ENCODE results near the gene FUZ. TPM values are rescaled to one million over a fixed set of nuclear protein-coding genes. Genes with fewer than 3 reads are reported as not detected.
A peak's percentile ranks its signal among the peaks of the same experiment; 100 is the strongest.

FUZ gene
- total RNA-seq, 4 donors from 2014 or later, result 14.8 to 23.0 (median 20.1) TPM

DNA sequence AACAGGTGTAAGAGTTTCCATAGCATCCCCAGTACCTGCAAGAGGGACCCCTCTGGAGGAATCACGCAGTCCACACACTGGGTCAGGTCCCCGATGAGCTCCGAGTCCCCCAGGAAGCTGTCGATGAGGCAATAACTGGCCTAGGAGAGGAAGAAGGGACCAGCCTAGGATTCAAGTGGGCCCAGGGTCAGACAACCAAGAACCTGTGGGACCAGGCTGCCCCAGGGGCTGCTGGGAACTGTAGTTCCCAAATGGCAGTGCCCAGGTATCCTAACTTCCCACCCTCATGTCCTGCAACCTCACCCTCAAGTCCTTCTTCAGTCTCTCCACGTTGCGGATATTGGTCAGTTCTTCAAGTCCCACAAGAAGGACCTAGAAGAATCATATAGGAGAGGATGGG lies 1.8 kb downstream of the FUZ start:
- 90% methylated on average over 5 of the region's 6 CpGs; no CpG with 5 or more reads in 1 of the 2 donors for WGBS, 2 donors (ENCODE audit: low coverage in 1 of 2)
- Histone ChIP-seq H3K9me3 (no peaks in the 10 kb centered on the region), H3K27me3 (no peaks in the 10 kb centered on the region), H3K36me3 (peaks cover 0 to 15% of the 10 kb centered on the region in 2 donors), H3K4me1 (peaks cover 0 to 52% (median 11%) of the 10 kb centered on the region in 3 donors), H3K27ac (peak overlapping the region in 1 of 4 donors; percentile 11), H3K4me3 (no peak overlapping the region)
- TF ChIP-seq, protein P1, sequence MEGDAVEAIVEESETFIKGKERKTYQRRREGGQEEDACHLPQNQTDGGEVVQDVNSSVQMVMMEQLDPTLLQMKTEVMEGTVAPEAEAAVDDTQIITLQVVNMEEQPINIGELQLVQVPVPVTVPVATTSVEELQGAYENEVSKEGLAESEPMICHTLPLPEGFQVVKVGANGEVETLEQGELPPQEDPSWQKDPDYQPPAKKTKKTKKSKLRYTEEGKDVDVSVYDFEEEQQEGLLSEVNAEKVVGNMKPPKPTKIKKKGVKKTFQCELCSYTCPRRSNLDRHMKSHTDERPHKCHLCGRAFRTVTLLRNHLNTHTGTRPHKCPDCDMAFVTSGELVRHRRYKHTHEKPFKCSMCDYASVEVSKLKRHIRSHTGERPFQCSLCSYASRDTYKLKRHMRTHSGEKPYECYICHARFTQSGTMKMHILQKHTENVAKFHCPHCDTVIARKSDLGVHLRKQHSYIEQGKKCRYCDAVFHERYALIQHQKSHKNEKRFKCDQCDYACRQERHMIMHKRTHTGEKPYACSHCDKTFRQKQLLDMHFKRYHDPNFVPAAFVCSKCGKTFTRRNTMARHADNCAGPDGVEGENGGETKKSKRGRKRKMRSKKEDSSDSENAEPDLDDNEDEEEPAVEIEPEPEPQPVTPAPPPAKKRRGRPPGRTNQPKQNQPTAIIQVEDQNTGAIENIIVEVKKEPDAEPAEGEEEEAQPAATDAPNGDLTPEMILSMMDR (IDR thresholded peaks at IDR 0.05), result no peak
- no peak for TF ChIP-seq EP300 (IDR thresholded peaks at IDR 0.05)
- TF ChIP-seq POLR2AphosphoS5 (IDR thresholded peaks at IDR 0.05), result no peak
- TF ChIP-seq POLR2A (IDR thresholded peaks at IDR 0.05), result no peak
- no peak for ATAC-seq

DNA sequence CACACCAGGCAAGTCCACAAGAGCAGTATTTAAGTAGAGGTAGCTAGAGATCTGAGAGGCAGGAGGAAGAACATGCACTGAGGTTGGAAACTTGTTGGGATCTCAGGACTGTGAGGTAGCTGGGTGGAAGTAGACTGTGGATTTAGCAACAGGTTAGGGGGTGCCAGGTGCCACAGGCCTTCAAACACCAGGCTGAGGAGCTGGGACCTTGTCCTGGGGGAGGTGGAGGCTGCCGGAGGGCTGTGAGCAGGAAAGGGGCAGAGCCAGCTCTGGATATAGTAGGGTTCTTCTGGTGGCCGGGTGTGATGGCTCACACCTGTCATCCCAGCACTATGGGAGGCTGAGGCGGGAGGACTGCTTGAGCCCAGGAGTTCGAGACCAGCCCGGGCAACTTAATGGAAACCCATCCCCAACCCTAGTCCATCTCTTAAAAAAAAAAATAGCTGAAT lies 3.1 kb downstream of the FUZ start:
- Histone ChIP-seq H3K36me3 (peaks cover 0 to 29% of the 10 kb centered on the region in 2 donors), H3K27me3 (no peaks in the 10 kb centered on the region), H3K4me1 (peaks cover 0 to 51% (median 11%) of the 10 kb centered on the region in 3 donors), H3K4me3 (peak overlapping the region; percentile 68 to 80), H3K27ac (peak overlapping the region; percentile 55 to 92 (median 86)), H3K9me3 (no peaks in the 10 kb centered on the region)
- WGBS, 2 donors (ENCODE audit: low coverage in 1 of 2), result no CpG with 5 or more reads among the region's 5 CpGs
- TF ChIP-seq, protein P1 (IDR thresholded peaks at IDR 0.05), result no peak
- TF ChIP-seq EP300 (IDR thresholded peaks at IDR 0.05) (no peak), POLR2A (IDR thresholded peaks at IDR 0.05) (no peak), POLR2AphosphoS5 (IDR thresholded peaks at IDR 0.05) (no peak)
- no peak for ATAC-seq

DNA sequence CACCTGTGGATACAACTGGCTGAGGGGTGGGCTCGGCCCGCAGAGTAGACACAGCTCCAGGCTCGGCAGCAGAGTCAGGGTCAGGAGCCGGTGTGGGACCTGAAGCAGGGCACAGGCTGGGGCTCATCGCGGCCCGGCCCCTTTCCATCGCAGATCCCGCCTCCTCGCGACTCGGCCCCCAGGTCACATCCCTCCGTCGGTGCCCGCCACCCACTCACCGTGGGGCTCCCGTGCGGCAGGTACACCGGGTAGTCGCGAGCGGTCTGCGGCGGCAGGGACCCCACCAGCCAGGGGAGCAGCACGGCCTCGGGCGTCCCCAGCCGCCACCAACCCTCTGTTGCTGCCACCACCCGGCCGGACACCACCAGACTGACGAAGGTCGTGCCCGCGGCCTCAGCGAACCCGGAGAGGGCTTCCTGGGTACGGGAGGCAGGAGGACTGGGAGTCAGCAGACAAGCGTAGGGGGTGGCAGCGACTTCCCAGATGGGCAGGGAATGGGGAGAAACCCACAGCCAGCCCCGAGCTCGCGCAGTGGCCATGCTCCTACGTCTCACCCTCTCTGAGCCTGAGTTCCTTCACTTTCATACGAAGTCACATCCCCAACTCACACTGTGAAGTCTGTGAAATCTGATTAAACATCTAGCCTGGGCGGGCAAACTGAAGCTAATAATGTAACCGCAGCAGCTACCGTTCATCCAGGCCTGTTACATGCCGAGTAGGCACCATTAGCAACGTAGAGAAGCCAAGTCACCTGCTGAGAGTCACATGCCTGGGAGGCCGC lies 3.7 kb downstream of the FUZ start:
- WGBS, 2 donors (ENCODE audit: low coverage in 1 of 2), result 3 to 4% methylated on average over 7 to 8 of the region's 50 CpGs
- H3K4me3 ChIP-seq, result peak overlapping the region; percentile 68 to 80
- TF ChIP-seq EP300 (IDR thresholded peaks at IDR 0.05) (no peak), POLR2A (IDR thresholded peaks at IDR 0.05) (no peak), POLR2AphosphoS5 (IDR thresholded peaks at IDR 0.05) (peak; percentile 25)
- TF ChIP-seq, protein P1 (IDR thresholded peaks at IDR 0.05), result peak in 2 of 4 experiments; percentile 7 to 36
- no peaks in the 10 kb centered on the region for H3K27me3 ChIP-seq
- H3K4me1 ChIP-seq, result peaks cover 0 to 49% (median 11%) of the 10 kb centered on the region in 3 donors
- peak overlapping the region; percentile 55 to 92 (median 86) for H3K27ac ChIP-seq
- H3K9me3 ChIP-seq, result no peaks in the 10 kb centered on the region
- peaks cover 0 to 35% of the 10 kb centered on the region in 2 donors for H3K36me3 ChIP-seq
- peak; percentile 27 for ATAC-seq

DNA sequence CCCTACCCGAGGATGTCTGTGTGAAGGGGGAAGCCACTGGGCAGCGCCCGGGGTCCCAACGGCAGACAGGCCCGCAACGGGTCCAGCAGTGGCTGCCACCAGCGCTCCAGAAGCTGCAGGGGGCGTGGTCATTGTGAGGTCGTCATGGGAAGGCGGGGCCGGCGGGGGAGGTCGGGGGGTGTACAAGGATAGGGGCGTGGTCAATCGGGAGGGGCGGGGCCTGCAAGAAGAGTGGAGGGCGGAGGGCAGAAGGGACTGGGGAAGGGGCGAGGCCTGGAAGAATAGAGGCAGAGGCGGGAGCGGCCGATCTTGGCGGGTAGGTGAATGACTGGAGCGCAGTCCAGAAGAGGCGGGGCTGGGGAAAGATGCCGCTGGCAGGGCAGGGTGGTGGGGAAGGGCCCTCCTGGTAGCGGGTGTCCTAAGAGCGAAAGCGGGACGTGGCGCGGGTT lies 4.4 kb downstream of the FUZ start:
- Histone ChIP-seq H3K9me3 (no peaks in the 10 kb centered on the region), H3K4me1 (peaks cover 0 to 43% (median 11%) of the 10 kb centered on the region in 3 donors), H3K4me3 (peak overlapping the region; percentile 68 to 80), H3K27me3 (no peaks in the 10 kb centered on the region), H3K27ac (peak overlapping the region; percentile 55 to 92 (median 86)), H3K36me3 (peaks cover 0 to 41% of the 10 kb centered on the region in 2 donors)
- TF ChIP-seq POLR2AphosphoS5 (IDR thresholded peaks at IDR 0.05) (peak; percentile 22), EP300 (IDR thresholded peaks at IDR 0.05) (no peak), POLR2A (IDR thresholded peaks at IDR 0.05) (peak in 1 of 2 donors; percentile 7)
- TF ChIP-seq, protein P1 (IDR thresholded peaks at IDR 0.05), result peak in 1 of 4 experiments; percentile 17
- peak; percentile 62 for ATAC-seq
- 0% methylated on average over 4 to 12 of the region's 31 CpGs for WGBS, 2 donors (ENCODE audit: low coverage in 1 of 2)

Measured in gastroesophageal sphincter (tissue), 4 donors.